CD4-positive, alpha-beta T cell treated with Interleukin-17A for 1 hour (primary cell): ENCODE measurements around the gene MZF1.
"Not testable (repeated sequence)": the region's sequence is repeated elsewhere in the genome, so short reads cannot be mapped to it uniquely, and the experiment has no call there.

Experiments
- DNase-seq: peaks from one replicate; pipeline ENCODE4 v3.0.0-alpha.2; 2020

The MZF1 gene

GRCh38 chr19:58554494-58555368 is 18.4 kb downstream of the MZF1 start, which contains the start of gene CHMP2A:
TSS of gene CHMP2A (minus strand) at chr19:58555105. CDS start at chr19:58554212, 893 bp downstream.
- DNase-seq = peak; percentile 98

GRCh38 chr19:58553799-58554493 is 19.2 kb downstream of the MZF1 start:
- no peak for DNase-seq

GRCh38 chr19:58552655-58553054 is 20.5 kb downstream of the MZF1 start:
- no peak for DNase-seq

- DNase-seq = no peak
These were observed 21.3 kb downstream of the MZF1 start for GRCh38 chr19:58551577-58552471.

GRCh38 chr19:58551123-58551497 is 22.0 kb downstream of the MZF1 start:
- no peak for DNase-seq

- DNase-seq = no peak
These were observed 22.6 kb downstream of the MZF1 start for GRCh38 chr19:58550362-58551122.

GRCh38 chr19:58549664-58550361 is 23.3 kb downstream of the MZF1 start:
- DNase-seq = no peak

- DNase-seq = no peak
These were observed 24.1 kb downstream of the MZF1 start for GRCh38 chr19:58548859-58549663.

- no peak for DNase-seq
These were observed 25.5 kb downstream of the MZF1 start for GRCh38 chr19:58547323-58548312.

- DNase-seq = no peak
These were observed 27.1 kb downstream of the MZF1 start for GRCh38 chr19:58546019-58546530.

GRCh38 chr19:58545286-58546018 is 27.7 kb downstream of the MZF1 start:
- DNase-seq = no peak

GRCh38 chr19:58544591-58545285 is 28.4 kb downstream of the MZF1 start:
- no peak for DNase-seq

- DNase-seq = peak; percentile 100
These were observed 29.1 kb downstream of the MZF1 start, which contains the start of gene TRIM28 for GRCh38 chr19:58543826-58544590. TSS of gene TRIM28 (plus strand) at chr19:58544064. CDS start at chr19:58544758, 694 bp downstream.

- DNase-seq = not testable (repeated sequence)
These were observed 30.3 kb downstream of the MZF1 start for GRCh38 chr19:58542641-58543372.

GRCh38 chr19:58539169-58539559 is 34.0 kb downstream of the MZF1 start:
- DNase-seq = not testable (repeated sequence)
